K562 (cell line): ENCODE results near the gene PPP1CC. TPM values are rescaled to one million over a fixed set of nuclear protein-coding genes. Genes with fewer than 3 reads are reported as not detected.

ENCODE experiments used
- BACH1 ChIP-seq: fragments of 200-800 bp; sonication (Bioruptor generic); IDR thresholded peaks from 2 replicates; pipeline ENCODE4 v1.6.1; 2016; ENCODE audit warnings: missing genetic modification characterization, missing compliant biosample characterization
- CHAMP1 ChIP-seq: fragments of 450-650 bp; IDR thresholded peaks from 2 replicates; pipeline ENCODE4 v1.6.1; 2016; ENCODE audit warnings: mild to moderate bottlenecking
- GTF3C2 ChIP-seq: IDR thresholded peaks from 3 replicates; pipeline ENCODE4 v1.6.1; 2011; ENCODE audit warnings: borderline replicate concordance, mild to moderate bottlenecking, moderate library complexity; ENCODE audit not compliant: insufficient read length; ENCODE audit errors: extremely low read depth
- NFE2 ChIP-seq: IDR thresholded peaks from 2 replicates; pipeline ENCODE4 v1.6.1; 2014; ENCODE audit warnings: antibody characterized with exemption, low read depth
- POLR2A ChIP-seq: fragments of 450-650 bp; conservative IDR thresholded peaks from 2 replicates; pipeline ENCODE4 v1.6.1; 2016
- POLR2H ChIP-seq: IDR thresholded peaks from 2 replicates; pipeline ENCODE4 v1.6.1; 2016; ENCODE audit warnings: missing genetic modification characterization, low read depth, mild to moderate bottlenecking, control low read depth, missing compliant biosample characterization, moderate library complexity
- SNIP1 ChIP-seq: fragments of 450-650 bp; IDR thresholded peaks from 2 replicates; pipeline ENCODE4 v1.7.1; 2017; ENCODE audit warnings: low read depth, mild to moderate bottlenecking
- SUPT5H ChIP-seq: fragments of 450-650 bp; IDR thresholded peaks from 2 replicates; pipeline ENCODE4 v1.6.1; 2016
- TAF15 ChIP-seq: fragments of 200-400 bp; formaldehyde crosslinking; IDR thresholded peaks from 2 replicates; pipeline ENCODE4 v1.6.1; 2017; ENCODE audit warnings: mild to moderate bottlenecking, low read depth, low read length, moderate library complexity
- ZBTB2 ChIP-seq: fragments of 450-650 bp; IDR thresholded peaks from 2 replicates; pipeline ENCODE4 v1.6.1; 2016; ENCODE audit warnings: antibody characterized with exemption
- ZNF318 ChIP-seq, 2 experiments: fragments of 450-650 bp; IDR thresholded peaks; 2 replicates each; pipeline ENCODE4 v1.6.1; 2016; ENCODE audit warnings: mild to moderate bottlenecking in 2 of 2, borderline replicate concordance in 1 of 2, low read depth in 1 of 2, moderate library complexity in 1 of 2
- polyA plus RNA-seq, 8 experiments: library from polyadenylated mRNA; depleted of rRNA in 4 of 8; stranded (reverse) in 5 of 8; unstranded in 3 of 8; fragments of >200 nt; fragmentation: Nextera tagmentation in 2 of 8; fragmentation: Illumina TruSeq in 1 of 8; extraction: Ambion mirVana in 2 of 8; extraction: Trizol in 1 of 8; gene quantifications; 2 replicates each; pipeline versions ENCODE4 v1.2.1 to v1.2.3, GENCODE V29; 2011 to 2014; ENCODE audit warnings: inconsistent platforms in 1 of 8, missing spikeins in 1 of 8
- total RNA-seq, 7 experiments: library from RNA; depleted of rRNA in 6 of 7; stranded (reverse); fragments of >200 nt in 6 of 7; fragmentation: Illumina TruSeq in 2 of 7; extraction: Trizol in 2 of 7; gene quantifications; 2 replicates each; pipeline versions ENCODE4 v1.2.1 to v1.2.3, GENCODE V29; 2011 to 2021; ENCODE audit warnings: low replicate concordance in 1 of 7

Gene PPP1CC
- total and polyA plus RNA-seq, 9 of the 15 experiments (the other 6 are each of a cell fraction or from before 2014, with no cell fraction given), result 67.4 to 286 (median 195) TPM

- TF ChIP-seq CHAMP1 (no peak), ZNF318 (IDR thresholded peaks at IDR 0.05; ENCODE audit: borderline replicate concordance in 1 of 2, low read depth in 1 of 2) (no peak), POLR2A (peak; percentile 27; the same call in 1 of the 2 replicates), SNIP1 (no peak), ZBTB2 (no peak), TAF15 (no peak), SUPT5H (peak; percentile 58), NFE2 (no peak), BACH1 (tag) (no peak), POLR2H (tag) (0 out of 2 replicates have a peak, but pooled peaks have one; percentile 22), GTF3C2 (no peak)
Observed at GRCh38 chr12:110718222-110718908, 24.3 kb downstream of the PPP1CC start (continued).
